ENCODE data around the gene FGGY.

DNA sequence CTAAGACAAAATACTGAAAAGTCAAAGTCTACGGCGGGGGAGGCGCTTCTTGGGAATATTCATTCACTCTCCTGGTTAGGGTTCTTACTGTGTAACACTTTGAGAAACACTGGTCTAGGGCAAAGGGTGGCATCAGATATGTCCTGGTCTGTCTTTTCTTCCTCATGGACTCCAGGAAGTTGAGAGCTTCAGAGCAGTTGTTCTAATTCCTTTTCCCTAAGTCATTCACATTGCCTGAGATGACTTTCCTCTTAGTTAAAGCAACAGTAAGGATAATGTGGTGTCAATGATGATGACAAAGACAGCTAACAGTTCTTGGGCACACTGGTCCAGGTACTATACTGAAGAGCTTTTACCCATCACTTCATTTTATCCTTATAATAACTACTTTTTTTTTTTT is 27.0 kb downstream of the FGGY start:
- TF ChIP-seq CTCF (IDR thresholded peaks at IDR 0.05), result no peak
- no peak for TF ChIP-seq POLR2AphosphoS5 (IDR thresholded peaks at IDR 0.05)
- no peak for TF ChIP-seq POLR2A (IDR thresholded peaks at IDR 0.05; ENCODE audit: low read depth)

Data from esophagus muscularis mucosa (tissue), 3 donors.